Activated CD4-positive, CD25-positive, alpha-beta regulatory T cell (primary cell): ENCODE data around the gene NNAT.
"Not testable (repeated sequence)": the region's sequence is repeated elsewhere in the genome, so short reads cannot be mapped to it uniquely, and the experiment has no call there.

Source experiments
- DNase-seq, 4 experiments: peaks; one replicate each; lab custom pipeline; 2025; lab: John Stamatoyannopoulos, UW

The NNAT gene

GRCh38 chr20:37541326-37541725 lies 20.3 kb downstream of the NNAT start:
- DNase-seq: no peak

- DNase-seq: no peak
Measured at GRCh38 chr20:37542281-37542680, 21.2 kb downstream of the NNAT start.

- no peak for DNase-seq
Measured at GRCh38 chr20:37543828-37544227, 22.8 kb downstream of the NNAT start.

GRCh38 chr20:37544386-37544785 lies 23.3 kb downstream of the NNAT start:
- DNase-seq: no peak

- no peak for DNase-seq
Measured at GRCh38 chr20:37545516-37545915, 24.5 kb downstream of the NNAT start.

- DNase-seq: no peak
Measured at GRCh38 chr20:37547912-37548311, 26.9 kb downstream of the NNAT start.

GRCh38 chr20:37550101-37550920 lies 29.3 kb downstream of the NNAT start:
- not testable (repeated sequence) for DNase-seq

- not testable (repeated sequence) for DNase-seq
Measured at GRCh38 chr20:37551660-37552059, 30.6 kb downstream of the NNAT start.

GRCh38 chr20:37552415-37552814 lies 31.4 kb downstream of the NNAT start:
- DNase-seq: no peak

GRCh38 chr20:37554721-37555298 lies 33.8 kb downstream of the NNAT start:
- DNase-seq: not testable (repeated sequence)

- no peak for DNase-seq
Measured at GRCh38 chr20:37556538-37556937, 35.5 kb downstream of the NNAT start.

GRCh38 chr20:37558306-37558705 lies 37.3 kb downstream of the NNAT start:
- DNase-seq: no peak

- DNase-seq: no peak
Measured at GRCh38 chr20:37558779-37559178, 37.7 kb downstream of the NNAT start.

GRCh38 chr20:37559312-37560027 lies 38.4 kb downstream of the NNAT start:
- no peak for DNase-seq

- no peak for DNase-seq
Measured at GRCh38 chr20:37560629-37561028, 39.6 kb downstream of the NNAT start.

GRCh38 chr20:37562695-37563480 lies 41.8 kb downstream of the NNAT start:
- no peak for DNase-seq

- no peak for DNase-seq
Measured at GRCh38 chr20:37564016-37564387, 43.0 kb downstream of the NNAT start.

GRCh38 chr20:37564388-37565133 lies 43.5 kb downstream of the NNAT start:
- DNase-seq: peak in 3 of 4 experiments; percentile 4 to 10 (median 4)

GRCh38 chr20:37565134-37565811 lies 44.2 kb downstream of the NNAT start:
- no peak for DNase-seq

- DNase-seq: no peak
Measured at GRCh38 chr20:37566590-37567330, 45.7 kb downstream of the NNAT start.
